Measurements from ENCODE around the gene DDX1.

- TF ChIP-seq CTCF (conservative IDR thresholded peaks at IDR 0.05; ENCODE audit: low read depth in 2 of 2) (no peak), POLR2AphosphoS5 (IDR thresholded peaks at IDR 0.05; ENCODE audit: low read depth) (no peak), EZH2 (IDR thresholded peaks at IDR 0.05; ENCODE audit: low read depth, unreplicated experiment) (no peak), ZNF331 (CRISPR knock-in tag; IDR thresholded peaks at IDR 0.05; ENCODE audit: low read depth) (no peak), CREB1 (CRISPR knock-in tag; IDR thresholded peaks at IDR 0.05; ENCODE audit: low read depth) (no peak)
Measured at GRCh38 chr2:15619076-15619475, 27.4 kb downstream of the DDX1 start.

Measured in GM23338 (cell line).